HG03045 (cell line): ENCODE data around the gene ZNF277.

Experiments
- ATAC-seq: cut with Tn5 transposase; IDR thresholded peaks from one replicate; pipeline ENCODE4 v1.9.1; 2021; ENCODE audit warnings: mild to moderate bottlenecking, moderate library complexity; ENCODE audit not compliant: unreplicated experiment

ZNF277 gene

GRCh38 chr7:112338786-112339185, 132.3 kb downstream of the ZNF277 start:
- no peak for ATAC-seq

GRCh38 chr7:112341464-112341863, 135.0 kb downstream of the ZNF277 start:
- no peak for ATAC-seq

GRCh38 chr7:112346381-112347060, 140.0 kb downstream of the ZNF277 start:
- ATAC-seq = no peak

- ATAC-seq = no peak
These were observed 140.6 kb downstream of the ZNF277 start for GRCh38 chr7:112347088-112347487.

GRCh38 chr7:112350585-112350984, 144.1 kb downstream of the ZNF277 start:
- no peak for ATAC-seq

- no peak for ATAC-seq
These were observed 150.1 kb downstream of the ZNF277 start for GRCh38 chr7:112356596-112356995.

GRCh38 chr7:112357136-112357535, 150.6 kb downstream of the ZNF277 start:
- no peak for ATAC-seq

- no peak for ATAC-seq
These were observed 152.0 kb downstream of the ZNF277 start for GRCh38 chr7:112358513-112358912.

- no peak for ATAC-seq
These were observed 152.6 kb downstream of the ZNF277 start for GRCh38 chr7:112359086-112359485.

- ATAC-seq = no peak
These were observed 154.2 kb downstream of the ZNF277 start for GRCh38 chr7:112360681-112361080.

- ATAC-seq = no peak
These were observed 154.7 kb downstream of the ZNF277 start for GRCh38 chr7:112361154-112361553.

- no peak for ATAC-seq
These were observed 155.7 kb downstream of the ZNF277 start for GRCh38 chr7:112362053-112362650.

GRCh38 chr7:112362731-112363131, 156.2 kb downstream of the ZNF277 start:
- no peak for ATAC-seq

GRCh38 chr7:112364388-112364787, 157.9 kb downstream of the ZNF277 start:
- ATAC-seq = no peak

- ATAC-seq = no peak
These were observed 159.1 kb downstream of the ZNF277 start for GRCh38 chr7:112365551-112365950.

- no peak for ATAC-seq
These were observed 160.4 kb downstream of the ZNF277 start for GRCh38 chr7:112366886-112367285.

GRCh38 chr7:112370436-112370835, 163.9 kb downstream of the ZNF277 start:
- ATAC-seq = no peak

GRCh38 chr7:112371701-112372100, 165.2 kb downstream of the ZNF277 start:
- ATAC-seq = no peak

- ATAC-seq = no peak
These were observed 165.6 kb downstream of the ZNF277 start for GRCh38 chr7:112372101-112372500.

GRCh38 chr7:112377593-112377992, 171.1 kb downstream of the ZNF277 start:
- no peak for ATAC-seq

GRCh38 chr7:112381311-112382091, 175.0 kb downstream of the ZNF277 start:
- no peak for ATAC-seq
